Right cardiac atrium (tissue), 5 donors: Measurements from ENCODE around the gene ZNF444. TPM values are rescaled to one million over a fixed set of nuclear protein-coding genes. Genes with fewer than 3 reads are reported as not detected.
A peak's percentile ranks its signal among the peaks of the same experiment; 100 is the strongest.
"Not testable (repeated sequence)": the region's sequence is repeated elsewhere in the genome, so short reads cannot be mapped to it uniquely, and the experiment has no call there.

Experiments
- ATAC-seq, 2 donors: fragments of 200-7000 bp; cut with Tn5 transposase; one replicate each; pipeline versions ENCODE4 v1.8.0 to v1.9.1; 2020; ENCODE audit warnings: moderate library complexity in 2 of 2, mild to moderate bottlenecking in 1 of 2
- DNase-seq, 3 donors: peaks; one replicate each; pipeline ENCODE4 v3.0.0-alpha.2; 2020
- H3K27ac ChIP-seq: one replicate; pipeline ENCODE4 v1.5.1; 2013; ENCODE audit warnings: mild to moderate bottlenecking, low read length, control low read depth, moderate library complexity
- H3K27me3 ChIP-seq: one replicate; pipeline ENCODE4 v1.6.1; 2013; ENCODE audit not compliant: control insufficient read depth, insufficient read depth
- H3K4me1 ChIP-seq: one replicate; pipeline ENCODE4 v1.6.1; 2013; ENCODE audit warnings: low read length; ENCODE audit not compliant: control insufficient read depth, insufficient read depth
- H3K4me3 ChIP-seq: one replicate; pipeline ENCODE4 v1.5.1; 2013; ENCODE audit warnings: low read length, control low read depth
- H3K9me3 ChIP-seq: one replicate; pipeline ENCODE4 v1.6.1; 2013; ENCODE audit warnings: low read length; ENCODE audit not compliant: control insufficient read depth
- WGBS: extraction: QIAGEN DNeasy Blood & Tissue Kit; methylation state at CpG from one replicate; pipeline ENCODE4 v1.1.7; 2013; 5-methylcytosine and 5-hydroxymethylcytosine counted together
- intact Hi-C, 4 donors: fragments of 100-400 bp; cut with DNase I; formaldehyde crosslinking; loops; one replicate each; pipeline versions ENCODE4 v1.11.0 to v1.14.0; 2022 to 2023
- polyA plus RNA-seq: library from polyadenylated mRNA; stranded (reverse); fragments of 200-250 nt; gene quantifications from one replicate; pipeline ENCODE4 v1.2.3, GENCODE V29; 2013
- total RNA-seq, 4 donors: library from RNA; stranded (reverse); fragmentation: NEBNext Ultra II Directional; extraction: Animal tissue kit (Norgen Biotek cat#: 25700); gene quantifications; one replicate each; pipeline ENCODE4 v1.2.1, GENCODE V29; 2021
- donor health status: healthy with polysubstance abuse.
- donor health status: DM: no; HTN: yes; CAD: no.
- donor health status: DM: no; HTN: no; CAD: no.
- donor health status: DM: no; HTN: yes; CAD: no; lungs with severe emphysema.
- donor health status: DM: yes; HTN: yes; CAD: no.

ZNF444 gene
- total and polyA plus RNA-seq, 5 donors: 19.3 to 29.3 (median 22.1) TPM

DNA sequence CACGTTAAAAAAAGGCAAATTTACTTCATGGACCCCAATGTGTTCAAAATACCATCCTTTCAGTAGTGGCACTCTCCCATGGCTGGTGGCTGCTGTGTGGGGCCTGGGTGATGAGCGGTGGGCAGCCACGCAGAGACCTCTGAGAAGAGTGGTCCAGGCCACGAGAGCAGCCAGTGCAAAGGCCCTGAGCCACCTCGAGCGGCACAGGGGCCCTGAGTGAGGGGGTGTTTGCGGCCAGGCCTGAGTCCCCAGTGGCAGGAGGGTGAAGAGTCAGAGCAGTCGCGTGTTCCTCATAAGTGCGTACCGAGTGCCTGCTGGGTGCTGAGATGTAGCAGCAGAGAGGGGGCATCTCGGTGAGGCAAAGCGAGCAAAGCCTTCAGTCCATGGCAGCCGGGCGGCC lies 7.0 kb downstream of the ZNF444 start:
- no peaks in the 10 kb centered on the region for H3K27me3 ChIP-seq
- no peak overlapping the region for H3K4me3 ChIP-seq
- H3K4me1 ChIP-seq: peaks cover 3% of the 10 kb centered on the region
- 95% methylated on average over 15 of the region's 15 CpGs for WGBS
- H3K27ac ChIP-seq: no peak overlapping the region
- H3K9me3 ChIP-seq: no peaks in the 10 kb centered on the region
- no peak for DNase-seq
- no peak for ATAC-seq
- intact Hi-C loops: no loop called here

DNA sequence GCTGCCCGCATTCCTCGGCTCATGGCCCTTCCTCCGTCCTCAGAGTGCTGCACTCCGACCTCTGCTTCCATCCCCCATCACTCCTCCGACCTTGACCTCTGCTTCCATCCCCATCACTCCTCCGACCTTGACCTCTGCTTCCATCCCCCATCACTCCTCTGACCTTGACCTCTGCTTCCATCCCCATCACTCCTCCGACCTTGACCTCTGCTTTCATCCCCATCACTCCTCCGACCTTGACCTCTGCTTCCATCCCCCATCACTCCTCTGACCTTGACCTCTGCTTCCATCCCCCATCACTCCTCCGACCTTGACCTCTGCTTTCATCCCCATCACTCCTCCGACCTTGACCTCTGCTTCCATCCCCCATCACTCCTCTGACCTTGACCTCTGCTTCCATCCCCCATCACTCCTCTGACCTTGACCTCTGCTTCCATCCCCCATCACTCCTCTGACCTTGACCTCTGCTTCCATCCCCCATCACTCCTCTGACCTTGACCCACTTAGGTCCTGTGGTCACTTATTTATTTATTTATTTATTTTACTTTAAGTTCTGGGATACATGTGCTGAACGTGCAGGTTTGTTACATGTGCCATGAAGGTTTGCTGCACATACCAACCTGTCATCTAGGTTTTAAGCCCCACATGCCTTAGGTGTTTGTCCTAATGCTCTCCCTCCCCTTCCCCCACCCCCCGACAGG lies 8.0 kb downstream of the ZNF444 start:
- H3K27ac ChIP-seq, intact Hi-C loops: not testable (repeated sequence)

DNA sequence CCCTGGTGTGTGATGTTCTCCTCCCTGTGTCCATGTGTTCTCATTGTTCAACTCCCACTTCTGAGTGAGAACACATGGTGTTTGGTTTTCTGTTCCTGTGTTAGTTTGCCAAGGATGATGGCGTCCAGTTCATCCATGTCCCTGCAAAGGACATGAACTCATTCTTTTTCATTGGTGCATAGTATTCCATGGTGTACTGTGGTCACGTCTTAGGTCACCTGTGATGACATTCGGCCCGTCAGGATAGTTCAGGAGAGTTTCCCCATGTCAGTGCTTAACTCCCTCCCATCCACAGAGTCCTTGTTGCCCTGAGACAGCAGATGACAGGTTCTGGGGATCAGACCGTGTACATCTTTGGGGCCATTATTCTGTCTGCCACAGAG lies 8.6 kb downstream of the ZNF444 start:
- H3K9me3 ChIP-seq: no peaks in the 10 kb centered on the region
- H3K4me1 ChIP-seq: peaks cover 3% of the 10 kb centered on the region
- no peaks in the 10 kb centered on the region for H3K27me3 ChIP-seq
- DNase-seq: no peak
- WGBS: 97% methylated on average over 5 of the region's 5 CpGs
- H3K27ac ChIP-seq: peak overlapping the region; percentile 67
- no peak overlapping the region for H3K4me3 ChIP-seq
- ATAC-seq: no peak
- intact Hi-C loops: loop anchor here in 1 of 4 donors (10.0 kb wide), 1 partner anchor 45 kb away; no protein-coding TSS in a partner anchor

More for the DNA sequence above, 8.0 kb downstream of the ZNF444 start:
- not testable (repeated sequence) for ATAC-seq, H3K9me3 ChIP-seq, H3K4me1 ChIP-seq, H3K4me3 ChIP-seq, DNase-seq, H3K27me3 ChIP-seq
- WGBS: 97% methylated on average over 12 of the region's 12 CpGs

DNA sequence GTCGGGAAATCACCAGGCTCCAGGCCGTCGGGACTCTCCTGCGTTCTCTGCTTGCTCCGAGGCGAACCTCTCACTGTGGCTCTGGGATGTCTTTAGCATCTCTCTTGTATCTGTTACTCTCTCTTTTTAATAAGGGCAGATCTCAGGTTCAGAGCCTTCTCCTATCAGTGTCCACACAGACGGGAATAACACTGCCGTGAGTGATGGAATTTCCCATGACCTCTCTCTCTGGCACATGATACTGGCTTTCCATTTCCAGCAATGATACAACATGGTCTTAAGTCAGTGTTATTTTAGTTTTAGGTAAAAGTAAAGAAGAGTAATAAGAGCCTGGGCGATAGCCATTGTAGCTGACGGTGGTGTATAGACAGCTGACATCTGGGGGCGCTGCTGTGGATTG lies 9.3 kb downstream of the ZNF444 start:
- Histone ChIP-seq H3K27me3 (no peaks in the 10 kb centered on the region), H3K4me3 (no peak overlapping the region), H3K27ac (peak overlapping the region; percentile 67), H3K9me3 (no peaks in the 10 kb centered on the region), H3K4me1 (peaks cover 3% of the 10 kb centered on the region)
- no peak for DNase-seq
- intact Hi-C loops: loop anchor here in 1 of 4 donors (10.0 kb wide), 1 partner anchor 46 kb away; no protein-coding TSS in a partner anchor
- ATAC-seq: peak; percentile 47 to 58
- 74% methylated on average over 11 of the region's 11 CpGs for WGBS

DNA sequence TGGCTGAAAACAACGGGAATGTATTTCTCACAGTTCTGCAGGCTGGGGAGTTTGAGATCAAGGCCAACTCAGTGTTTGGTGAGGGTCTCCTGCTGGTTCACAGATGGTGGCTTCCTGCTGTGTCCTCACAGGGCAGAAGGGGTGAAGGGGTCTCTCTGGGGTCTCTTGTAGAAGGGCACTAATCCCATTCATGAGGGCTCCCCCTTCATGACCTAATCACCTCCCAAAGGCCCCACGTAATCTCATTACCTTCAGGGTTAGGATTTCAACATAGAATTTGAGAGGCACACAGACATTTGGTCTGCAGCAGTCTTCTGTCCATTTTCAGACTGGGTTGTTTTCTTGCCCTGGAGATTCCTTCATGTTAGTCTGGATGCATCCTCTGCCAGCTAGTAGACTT lies 11.6 kb downstream of the ZNF444 start:
- no peaks in the 10 kb centered on the region for H3K9me3 ChIP-seq
- intact Hi-C loops: loop anchor here in 1 of 4 donors (10.0 kb wide), 1 partner anchor 48 kb away; no protein-coding TSS in a partner anchor
- DNase-seq: no peak
- H3K27me3 ChIP-seq: no peaks in the 10 kb centered on the region
- no peak for ATAC-seq
- WGBS: 84% methylated on average over 2 of the region's 2 CpGs
- H3K4me1 ChIP-seq: peaks cover 3% of the 10 kb centered on the region
- H3K27ac ChIP-seq: no peak overlapping the region
- H3K4me3 ChIP-seq: no peak overlapping the region

DNA sequence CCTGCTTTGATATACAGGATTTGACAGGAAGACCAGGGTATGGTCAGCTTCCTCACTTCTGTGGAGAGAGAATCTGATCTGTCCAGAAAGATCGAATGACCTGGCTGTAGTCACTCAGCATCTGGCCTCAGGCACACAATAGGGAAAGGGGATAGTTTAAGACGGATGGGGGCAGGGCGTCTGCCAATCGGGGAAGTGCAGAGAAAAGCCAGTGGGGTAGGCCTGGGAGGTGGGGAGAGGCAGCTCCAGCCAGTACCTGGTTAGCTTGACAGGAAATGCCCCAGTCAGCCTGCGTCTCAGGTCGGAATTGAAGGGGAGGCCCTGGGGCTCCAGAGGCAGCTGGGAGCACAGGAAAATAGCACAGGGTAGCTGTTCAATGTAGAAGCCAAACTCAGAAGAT lies 12.4 kb downstream of the ZNF444 start:
- WGBS: 57% methylated on average over 6 of the region's 6 CpGs
- DNase-seq: no peak
- H3K4me1 ChIP-seq: peaks cover 3% of the 10 kb centered on the region
- intact Hi-C loops: loop anchor here in 1 of 4 donors (10.0 kb wide), 1 partner anchor 49 kb away; no protein-coding TSS in a partner anchor
- no peak for ATAC-seq
- no peaks in the 10 kb centered on the region for H3K9me3 ChIP-seq
- no peak overlapping the region for H3K27ac ChIP-seq
- no peak overlapping the region for H3K4me3 ChIP-seq
- no peaks in the 10 kb centered on the region for H3K27me3 ChIP-seq

DNA sequence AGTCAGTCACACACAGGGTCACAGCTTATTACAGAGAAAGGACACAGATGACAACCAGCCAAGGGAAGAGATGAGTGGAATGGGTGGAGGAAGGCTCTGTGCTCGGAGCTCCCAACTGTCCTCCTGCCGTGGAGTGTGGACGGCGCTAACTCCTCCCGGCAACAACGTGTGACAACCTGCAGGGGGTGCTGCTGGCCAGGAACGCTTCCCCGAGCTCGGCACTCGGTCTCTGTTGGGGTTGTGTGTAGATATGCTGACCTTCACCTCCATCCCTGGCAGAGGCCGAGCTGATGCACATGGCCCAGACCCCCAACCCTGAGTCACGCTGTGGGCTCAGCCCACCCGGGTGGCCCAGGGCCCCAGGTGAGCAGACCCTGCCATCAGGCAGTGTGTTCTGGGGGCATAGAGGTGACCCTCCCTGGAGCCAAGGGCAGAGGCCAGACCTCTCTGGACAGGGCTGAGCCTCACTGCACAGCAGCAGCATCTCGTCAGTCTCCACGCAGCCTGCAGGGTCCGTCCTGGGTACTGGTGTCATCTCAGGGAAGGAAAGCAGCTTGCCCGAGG lies 14.1 kb downstream of the ZNF444 start:
- Histone ChIP-seq H3K27ac (no peak overlapping the region), H3K9me3 (no peaks in the 10 kb centered on the region), H3K4me3 (no peak overlapping the region), H3K27me3 (no peaks in the 10 kb centered on the region), H3K4me1 (no peaks in the 10 kb centered on the region)
- intact Hi-C loops: loop anchor here in 1 of 4 donors (10.0 kb wide), 1 partner anchor 50 kb away; no protein-coding TSS in a partner anchor
- WGBS: 63% methylated on average over 17 of the region's 17 CpGs
- ATAC-seq: peak in 1 of 2 donors; percentile 15
- DNase-seq: no peak

DNA sequence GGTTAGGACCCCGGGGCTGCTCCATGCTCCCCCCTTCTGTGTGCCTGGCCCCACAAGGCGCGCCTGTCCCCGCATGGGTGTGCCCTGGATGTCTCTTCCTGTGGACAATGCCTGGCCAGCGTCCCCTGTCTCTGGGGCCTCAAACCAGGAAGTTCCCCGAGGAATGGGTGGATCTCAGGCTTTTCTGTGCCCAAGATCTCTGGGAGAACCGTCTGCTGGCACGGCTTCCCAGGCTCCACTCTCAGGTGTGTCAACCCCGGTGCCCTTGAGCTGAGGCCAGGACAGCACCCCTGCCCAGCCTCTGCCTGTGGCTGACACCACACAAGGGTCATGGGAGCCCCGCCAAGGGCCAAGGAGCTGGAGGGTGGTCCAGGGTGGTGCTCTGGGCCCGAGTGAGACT lies 15.7 kb downstream of the ZNF444 start:
- Histone ChIP-seq H3K27me3 (no peaks in the 10 kb centered on the region), H3K4me3 (no peak overlapping the region), H3K9me3 (no peaks in the 10 kb centered on the region), H3K4me1 (no peaks in the 10 kb centered on the region), H3K27ac (peak overlapping the region; percentile 47)
- intact Hi-C loops: loop anchor here in 1 of 4 donors (10.0 kb wide), 1 partner anchor 52 kb away; no protein-coding TSS in a partner anchor
- 67% methylated on average over 11 of the region's 11 CpGs for WGBS
- peak; percentile 47 to 79 for ATAC-seq
- DNase-seq: peak in 2 of 3 donors; percentile 57 to 72

DNA sequence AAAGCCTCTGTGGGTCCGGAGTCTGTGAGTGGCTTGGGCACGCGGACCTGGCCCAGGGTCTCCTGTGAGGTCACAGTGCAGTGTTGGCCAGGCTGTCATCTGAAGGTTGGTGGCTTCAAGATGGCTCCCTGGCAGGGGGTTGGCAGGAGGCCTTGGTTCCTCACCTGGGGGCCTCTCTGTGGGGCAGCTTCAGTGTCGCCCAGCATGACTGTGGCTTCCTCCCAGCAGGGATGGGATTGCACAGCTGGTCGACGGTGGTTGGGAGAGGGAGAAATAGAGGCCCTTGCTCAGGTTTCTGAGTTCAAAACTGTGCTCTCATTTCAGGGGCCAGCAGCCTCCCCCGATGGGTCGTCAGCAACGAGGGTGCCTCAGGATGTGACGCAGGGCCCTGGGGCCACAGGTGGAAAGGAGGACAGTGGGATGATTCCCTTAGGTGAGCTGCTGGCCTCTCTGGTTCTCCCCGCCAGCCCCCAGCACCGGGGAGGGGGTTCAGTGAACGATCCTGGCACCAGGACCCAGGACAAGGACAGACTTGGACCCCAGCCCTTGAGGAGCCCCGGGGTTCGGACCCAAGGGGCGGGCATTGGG lies 17.2 kb downstream of the ZNF444 start:
- DNase-seq (no peak), ATAC-seq (no peak)
- intact Hi-C loops: loop anchor here in 1 of 4 donors (10.0 kb wide), 1 partner anchor 53 kb away; no protein-coding TSS in a partner anchor
- H3K27me3 ChIP-seq: no peaks in the 10 kb centered on the region
- 95% methylated on average over 16 of the region's 16 CpGs for WGBS
- no peaks in the 10 kb centered on the region for H3K9me3 ChIP-seq
- no peak overlapping the region for H3K27ac ChIP-seq
- H3K4me3 ChIP-seq: no peak overlapping the region
- no peaks in the 10 kb centered on the region for H3K4me1 ChIP-seq

DNA sequence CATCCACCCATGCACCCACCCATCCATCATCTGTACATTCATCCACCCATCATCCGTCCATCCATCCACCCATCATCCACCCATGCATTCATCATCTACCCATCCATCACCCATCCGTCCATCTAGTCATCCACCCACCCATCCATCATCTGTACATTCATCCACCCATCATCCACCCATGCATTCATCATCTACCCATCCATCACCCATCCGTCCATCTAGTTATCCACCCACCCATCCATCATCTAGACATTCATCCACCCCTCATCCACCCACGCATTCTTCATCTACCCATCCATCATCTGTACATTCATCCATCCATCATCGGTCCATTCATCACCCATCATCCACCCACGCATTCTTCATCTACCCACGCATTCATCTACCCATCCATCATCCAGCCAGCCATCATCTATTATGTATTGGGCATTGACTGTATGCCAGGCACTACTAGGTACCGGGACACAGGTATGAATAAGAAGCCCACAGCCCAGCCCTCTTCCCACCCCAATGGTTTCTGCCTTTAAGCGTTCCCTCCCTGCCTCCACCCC lies 18.0 kb downstream of the ZNF444 start:
- Histone ChIP-seq H3K27ac (no peak overlapping the region), H3K4me3 (no peak overlapping the region), H3K27me3 (no peaks in the 10 kb centered on the region), H3K9me3 (no peaks in the 10 kb centered on the region), H3K4me1 (no peaks in the 10 kb centered on the region)
- 95% methylated on average over 9 of the region's 9 CpGs for WGBS
- intact Hi-C loops: loop anchor here in 1 of 4 donors (10.0 kb wide), 1 partner anchor 54 kb away; no protein-coding TSS in a partner anchor
- ATAC-seq (no peak), DNase-seq (no peak)
